WTC11 (cell line): ENCODE data around the gene TAAR2. TPM values are rescaled to one million over a fixed set of nuclear protein-coding genes. Genes with fewer than 3 reads are reported as not detected.

Experiments used
- ATAC-seq: fragments of 200-7000 bp; cut with Tn5 transposase; 2 replicates; pipeline ENCODE4 v1.10.0; 2021; ENCODE audit warnings: mild to moderate bottlenecking, moderate library complexity
- CTCF ChIA-PET: fragments of 300-600 bp; sonication (Branson Sonifier 250); formaldehyde crosslinking; loops from one replicate; lab custom pipeline; 2021; ENCODE audit warnings: antibody characterized with exemption; lab: Charles Lee
- POLR2A ChIA-PET: fragments of 350-600 bp; sonication (Branson Sonifier 250); formaldehyde crosslinking; loops from one replicate; lab custom pipeline; 2021; ENCODE audit warnings: antibody characterized with exemption; lab: Charles Lee
- DNase-seq: peaks from one replicate; pipeline ENCODE4 v3.0.0; 2021; ENCODE audit warnings: low spot score
- H3K27ac Mint-ChIP-seq: 2 replicates; pipeline ENCODE4 v1.8.0; 2021; ENCODE audit warnings: mixed read lengths
- H3K27me3 Mint-ChIP-seq: 2 replicates; pipeline ENCODE4 v1.8.0; 2021; ENCODE audit warnings: low read depth, mild to moderate bottlenecking, moderate library complexity, mixed read lengths
- H3K36me3 Mint-ChIP-seq: 2 replicates; pipeline ENCODE4 v1.8.0; 2021; ENCODE audit warnings: mixed read lengths
- H3K4me1 Mint-ChIP-seq: 2 replicates; pipeline ENCODE4 v1.8.0; 2022; ENCODE audit warnings: mixed read lengths
- H3K4me3 Mint-ChIP-seq: 2 replicates; pipeline ENCODE4 v1.8.0; 2021; ENCODE audit warnings: mild to moderate bottlenecking, moderate library complexity, mixed read lengths
- H3K9me3 Mint-ChIP-seq: 2 replicates; pipeline ENCODE4 v1.8.0; 2021; ENCODE audit warnings: mixed read lengths
- CREB1 ChIP-seq: sonication (generic); formaldehyde crosslinking; IDR thresholded peaks from 2 replicates; pipeline ENCODE4 v1.8.0; 2023; ENCODE audit warnings: mild to moderate bottlenecking, missing genetic modification reagents
- FOXJ3 ChIP-seq: sonication (generic); formaldehyde crosslinking; IDR thresholded peaks from 2 replicates; pipeline ENCODE4 v1.9.0; 2021; ENCODE audit warnings: missing genetic modification reagents, mild to moderate bottlenecking, borderline replicate concordance
- GTF2I ChIP-seq: fragments of 250-450 bp; sonication (Bioruptor Pico); conservative IDR thresholded peaks from 2 replicates; pipeline ENCODE4 v1.4.0; 2021; ENCODE audit warnings: mild to moderate bottlenecking
- HMGA2 ChIP-seq: fragments of 250-450 bp; sonication (Bioruptor Pico); IDR thresholded peaks from 2 replicates; pipeline ENCODE4 v1.4.0; 2021; ENCODE audit warnings: mild to moderate bottlenecking, moderate library complexity
- HMGXB4 ChIP-seq: sonication (generic); formaldehyde crosslinking; IDR thresholded peaks from 2 replicates; pipeline ENCODE4 v1.8.1; 2023; ENCODE audit warnings: mild to moderate bottlenecking, moderate library complexity, missing genetic modification reagents
- IRF1 ChIP-seq: sonication (generic); formaldehyde crosslinking; IDR thresholded peaks from 2 replicates; pipeline ENCODE4 v1.8.0; 2023; ENCODE audit warnings: missing genetic modification reagents
- IRF2 ChIP-seq: sonication (generic); formaldehyde crosslinking; IDR thresholded peaks from 2 replicates; pipeline ENCODE4 v1.8.0; 2022; ENCODE audit warnings: low read depth, missing genetic modification reagents, borderline replicate concordance
- JUN ChIP-seq: sonication (generic); formaldehyde crosslinking; IDR thresholded peaks from 2 replicates; pipeline ENCODE4 v1.8.0; 2023; ENCODE audit warnings: mild to moderate bottlenecking, missing genetic modification reagents
- KAT7 ChIP-seq: sonication (generic); formaldehyde crosslinking; IDR thresholded peaks from 2 replicates; pipeline ENCODE4 v1.8.1; 2023; ENCODE audit warnings: missing genetic modification reagents, mild to moderate bottlenecking, borderline replicate concordance
- NR2C2 ChIP-seq: sonication (generic); formaldehyde crosslinking; IDR thresholded peaks from 2 replicates; pipeline ENCODE4 v1.8.0; 2022; ENCODE audit warnings: mild to moderate bottlenecking, missing genetic modification reagents
- PREB ChIP-seq: sonication (generic); formaldehyde crosslinking; IDR thresholded peaks from 2 replicates; pipeline ENCODE4 v1.8.1; 2022; ENCODE audit warnings: mild to moderate bottlenecking, missing genetic modification reagents, moderate library complexity, borderline replicate concordance
- PRRX2 ChIP-seq: fragments of 250-450 bp; sonication (Bioruptor Pico); IDR thresholded peaks from 2 replicates; pipeline ENCODE4 v1.8.0; 2021; ENCODE audit warnings: mild to moderate bottlenecking
- SOX15 ChIP-seq: fragments of 250-450 bp; sonication (Bioruptor Pico); IDR thresholded peaks from 2 replicates; pipeline ENCODE4 v1.9.0; 2021; ENCODE audit warnings: mild to moderate bottlenecking
- STAT6 ChIP-seq: sonication (generic); formaldehyde crosslinking; conservative IDR thresholded peaks from 2 replicates; pipeline ENCODE4 v1.8.1; 2023; ENCODE audit warnings: mild to moderate bottlenecking, low read depth, missing genetic modification reagents, moderate library complexity
- TCF7 ChIP-seq: sonication (generic); formaldehyde crosslinking; IDR thresholded peaks from 2 replicates; pipeline ENCODE4 v1.8.0; 2022; ENCODE audit warnings: mild to moderate bottlenecking, low read depth, missing genetic modification reagents, moderate library complexity
- TP53 ChIP-seq: sonication (generic); formaldehyde crosslinking; IDR thresholded peaks from 2 replicates; pipeline ENCODE4 v1.8.1; 2023; ENCODE audit warnings: mild to moderate bottlenecking, missing genetic modification reagents
- ZNF281 ChIP-seq: sonication (generic); formaldehyde crosslinking; IDR thresholded peaks from 2 replicates; pipeline ENCODE4 v1.8.0; 2023; ENCODE audit warnings: mild to moderate bottlenecking, missing genetic modification reagents
- ZNF532 ChIP-seq: fragments of 250-450 bp; sonication (Bioruptor Pico); IDR thresholded peaks from 2 replicates; pipeline ENCODE4 v1.9.0; 2021; ENCODE audit warnings: mild to moderate bottlenecking, borderline replicate concordance
- ZNF671 ChIP-seq: fragments of 250-450 bp; sonication (Bioruptor Pico); IDR thresholded peaks from 2 replicates; pipeline ENCODE4 v1.8.0; 2021; ENCODE audit warnings: mild to moderate bottlenecking
- total RNA-seq: library from RNA; stranded (reverse); gene quantifications from 3 replicates; pipeline ENCODE4 v1.2.3, GENCODE V29; 2021

The TAAR2 gene
- total RNA-seq, 1 experiment from 2014 or later = not detected

- TF ChIP-seq ZNF281 (CRISPR knock-in tag) = no peak
These were observed 16.4 kb downstream of the TAAR2 start (continued) for GRCh38 chr6:132607544-132608233.

- CTCF ChIA-PET = no interaction called here
- Mint-ChIP-seq H3K9me3 (peaks cover 5% of the 10 kb centered on the region; the same call in 1 of the 2 replicates), H3K4me1 (no peaks in the 10 kb centered on the region)
- TF ChIP-seq HMGXB4 (CRISPR knock-in tag) (no peak), SOX15 (CRISPR knock-in tag) (no peak), TCF7 (CRISPR knock-in tag) (no peak), TP53 (CRISPR knock-in tag) (no peak), JUN (no peak), ZNF532 (CRISPR knock-in tag) (no peak), FOXJ3 (no peak), PRRX2 (CRISPR knock-in tag) (no peak), NR2C2 (no peak), STAT6 (CRISPR knock-in tag) (no peak), CREB1 (no peak), PREB (CRISPR knock-in tag) (no peak), KAT7 (no peak), HMGA2 (CRISPR knock-in tag) (no peak), IRF2 (CRISPR knock-in tag) (no peak), IRF1 (CRISPR knock-in tag) (no peak), ZNF671 (CRISPR knock-in tag) (no peak), GTF2I (CRISPR knock-in tag) (no peak)
These were observed 19.4 kb downstream of the TAAR2 start for GRCh38 chr6:132604635-132605152.

More at GRCh38 chr6:132604635-132605152, 19.4 kb downstream of the TAAR2 start:
- ATAC-seq = no peak
- no peak for DNase-seq
- H3K4me3 Mint-ChIP-seq = no peak overlapping the region
- POLR2A ChIA-PET = no interaction called here
- no peaks in the 10 kb centered on the region for H3K36me3 Mint-ChIP-seq
- H3K27me3 Mint-ChIP-seq = peaks cover 5% of the 10 kb centered on the region
- no peak overlapping the region for H3K27ac Mint-ChIP-seq
